Activated CD8-positive, alpha-beta memory T cell treated with anti-CD3 and anti-CD28 coated beads for 1 hour (primary cell): ENCODE data around the gene COL5A2.

ENCODE experiments used
- DNase-seq, 2 donors: peaks; one replicate each; pipeline ENCODE4 v3.0.0-alpha.2; 2020; ENCODE audit warnings: low read depth in 1 of 2; ENCODE audit errors: extremely low read depth in 1 of 2

Gene COL5A2

GRCh38 chr2:189178726-189179569, 613 bp downstream of the COL5A2 start:
- DNase-seq, result no peak

- no peak for DNase-seq
Observed at GRCh38 chr2:189178054-189178453, 1.5 kb downstream of the COL5A2 start.

- DNase-seq, result no peak
Observed at GRCh38 chr2:189177251-189177840, 2.2 kb downstream of the COL5A2 start.

GRCh38 chr2:189176516-189176915, 3.0 kb downstream of the COL5A2 start:
- DNase-seq, result no peak

GRCh38 chr2:189175869-189176433, 3.6 kb downstream of the COL5A2 start:
- DNase-seq, result no peak

- no peak for DNase-seq
Observed at GRCh38 chr2:189171956-189172609, 7.5 kb downstream of the COL5A2 start.

- DNase-seq, result no peak
Observed at GRCh38 chr2:189168856-189169499, 10.6 kb downstream of the COL5A2 start.

GRCh38 chr2:189165656-189166380, 13.7 kb downstream of the COL5A2 start:
- no peak for DNase-seq

- no peak for DNase-seq
Observed at GRCh38 chr2:189164746-189165145, 14.8 kb downstream of the COL5A2 start.

- DNase-seq, result no peak
Observed at GRCh38 chr2:189163889-189164288, 15.7 kb downstream of the COL5A2 start.

GRCh38 chr2:189162566-189162965, 17.0 kb downstream of the COL5A2 start:
- DNase-seq, result no peak

- DNase-seq, result no peak
Observed at GRCh38 chr2:189161894-189162293, 17.7 kb downstream of the COL5A2 start.

GRCh38 chr2:189159717-189160116, 19.8 kb downstream of the COL5A2 start:
- DNase-seq, result no peak

- DNase-seq, result no peak
Observed at GRCh38 chr2:189159273-189159672, 20.3 kb downstream of the COL5A2 start.

GRCh38 chr2:189157939-189158338, 21.6 kb downstream of the COL5A2 start:
- DNase-seq, result no peak

GRCh38 chr2:189157456-189157855, 22.1 kb downstream of the COL5A2 start:
- no peak for DNase-seq

GRCh38 chr2:189155795-189156194, 23.8 kb downstream of the COL5A2 start:
- no peak for DNase-seq

- DNase-seq, result no peak
Observed at GRCh38 chr2:189153619-189154018, 25.9 kb downstream of the COL5A2 start.

- no peak for DNase-seq
Observed at GRCh38 chr2:189152483-189152882, 27.1 kb downstream of the COL5A2 start.

GRCh38 chr2:189151906-189152305, 27.7 kb downstream of the COL5A2 start:
- DNase-seq, result no peak
